ENCODE measurements around the gene MT3. TPM values are rescaled to one million over a fixed set of nuclear protein-coding genes. Genes with fewer than 3 reads are reported as not detected.
A peak's percentile ranks its signal among the peaks of the same experiment; 100 is the strongest.

The MT3 gene
- total RNA-seq, 1 donor from 2014 or later: not detected

DNA sequence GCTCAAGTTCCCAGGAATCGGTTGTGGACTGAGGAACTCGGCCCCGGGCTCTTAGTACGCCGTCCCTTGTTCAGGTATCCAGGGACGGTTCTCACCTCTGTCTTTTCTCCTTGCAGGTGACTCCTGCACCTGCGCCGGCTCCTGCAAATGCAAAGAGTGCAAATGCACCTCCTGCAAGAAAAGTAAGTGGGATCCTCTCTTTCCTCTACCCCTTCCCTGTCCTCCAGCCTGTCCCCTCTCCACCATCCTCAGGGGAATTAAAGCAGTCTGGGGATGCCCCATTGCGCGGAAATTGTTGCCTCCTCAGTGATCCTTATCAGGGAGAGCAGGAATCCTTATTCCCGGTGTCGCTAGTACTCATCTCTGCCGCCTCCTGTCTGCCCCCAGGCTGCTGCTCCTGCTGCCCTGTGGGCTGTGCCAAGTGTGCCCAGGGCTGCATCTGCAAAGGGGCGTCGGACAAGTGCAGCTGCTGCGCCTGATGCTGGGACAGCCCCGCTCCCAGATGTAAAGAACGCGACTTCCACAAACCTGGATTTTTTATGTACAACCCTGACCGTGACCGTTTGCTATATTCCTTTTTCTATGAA is 19.6 kb downstream of the MT3 start:
- H3K9me3 ChIP-seq (ENCODE audit: low read depth): no peaks in the 10 kb centered on the region
- peak overlapping the region; percentile 50 for H3K4me3 ChIP-seq
- peak overlapping the region; percentile 72 for H2AFZ ChIP-seq (replicated peaks)
- H3K27ac ChIP-seq: no peak overlapping the region
- peak; percentile 55 for TF ChIP-seq EZH2phosphoT487 (IDR thresholded peaks at IDR 0.05)
- TF ChIP-seq EZH2 (IDR thresholded peaks at IDR 0.05): peak; percentile 80
- TF ChIP-seq, protein P1, sequence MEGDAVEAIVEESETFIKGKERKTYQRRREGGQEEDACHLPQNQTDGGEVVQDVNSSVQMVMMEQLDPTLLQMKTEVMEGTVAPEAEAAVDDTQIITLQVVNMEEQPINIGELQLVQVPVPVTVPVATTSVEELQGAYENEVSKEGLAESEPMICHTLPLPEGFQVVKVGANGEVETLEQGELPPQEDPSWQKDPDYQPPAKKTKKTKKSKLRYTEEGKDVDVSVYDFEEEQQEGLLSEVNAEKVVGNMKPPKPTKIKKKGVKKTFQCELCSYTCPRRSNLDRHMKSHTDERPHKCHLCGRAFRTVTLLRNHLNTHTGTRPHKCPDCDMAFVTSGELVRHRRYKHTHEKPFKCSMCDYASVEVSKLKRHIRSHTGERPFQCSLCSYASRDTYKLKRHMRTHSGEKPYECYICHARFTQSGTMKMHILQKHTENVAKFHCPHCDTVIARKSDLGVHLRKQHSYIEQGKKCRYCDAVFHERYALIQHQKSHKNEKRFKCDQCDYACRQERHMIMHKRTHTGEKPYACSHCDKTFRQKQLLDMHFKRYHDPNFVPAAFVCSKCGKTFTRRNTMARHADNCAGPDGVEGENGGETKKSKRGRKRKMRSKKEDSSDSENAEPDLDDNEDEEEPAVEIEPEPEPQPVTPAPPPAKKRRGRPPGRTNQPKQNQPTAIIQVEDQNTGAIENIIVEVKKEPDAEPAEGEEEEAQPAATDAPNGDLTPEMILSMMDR (IDR thresholded peaks at IDR 0.05): no peak
- Mint-ChIP-seq H3K36me3 (no peaks in the 10 kb centered on the region), H3K27me3 (ENCODE audit: insufficient read depth, low read depth) (peaks cover 13% of the 10 kb centered on the region), H3K27ac (no peak overlapping the region), H3K4me3 (peak overlapping the region; percentile 89), H3K4me1 (peaks cover 35% of the 10 kb centered on the region), H3K9me3 (no peaks in the 10 kb centered on the region)
- peak overlapping the region; percentile 91 for H3K4me2 ChIP-seq
- H3K4me1 ChIP-seq: peaks cover 18% of the 10 kb centered on the region
- H3K79me2 ChIP-seq (ENCODE audit: low read depth): no peaks in the 10 kb centered on the region
- peaks cover 100% of the 10 kb centered on the region for H3K27me3 ChIP-seq
- peak; percentile 45 for DNase-seq (ENCODE audit: low spot score)
- H3F3A ChIP-seq (ENCODE audit: low read depth): peaks cover 24% of the 10 kb centered on the region
- peaks cover 16% of the 10 kb centered on the region for H4K20me1 ChIP-seq (ENCODE audit: low read depth)
- no peak overlapping the region for H3K9ac ChIP-seq
- H3K36me3 ChIP-seq: no peaks in the 10 kb centered on the region

DNA sequence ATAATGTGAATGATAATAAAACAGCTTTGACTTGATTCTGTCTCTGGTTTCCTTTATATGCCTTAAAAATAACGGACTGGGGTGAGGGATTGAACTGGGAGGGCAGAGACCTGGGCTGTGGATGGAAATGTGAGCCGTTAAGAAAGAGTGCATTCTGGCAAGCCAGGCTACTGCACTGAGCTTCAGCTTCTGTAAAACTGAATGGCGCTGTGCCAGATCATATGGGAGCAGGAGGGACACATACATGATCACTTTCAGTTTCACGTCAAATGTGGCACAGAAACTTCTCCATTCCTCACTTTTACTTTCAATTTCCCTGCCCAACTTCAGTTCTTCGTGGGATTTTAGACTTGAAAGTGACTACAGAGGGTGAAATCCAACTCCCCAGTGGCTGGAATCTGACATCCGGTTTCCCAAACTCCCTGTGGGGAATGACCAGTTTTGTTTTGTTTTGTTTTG is 20.2 kb downstream of the MT3 start:
- DNase-seq (ENCODE audit: low spot score): peak; percentile 29
- TF ChIP-seq, protein P1 (IDR thresholded peaks at IDR 0.05): no peak
- TF ChIP-seq EZH2phosphoT487 (IDR thresholded peaks at IDR 0.05) (no peak), EZH2 (IDR thresholded peaks at IDR 0.05) (peak; percentile 64)
- Histone ChIP-seq H3K9me3 (ENCODE audit: low read depth) (no peaks in the 10 kb centered on the region), H3K4me1 (peaks cover 18% of the 10 kb centered on the region), H3K27me3 (peaks cover 100% of the 10 kb centered on the region), H4K20me1 (ENCODE audit: low read depth) (peaks cover 16% of the 10 kb centered on the region), H3K9ac (no peak overlapping the region), H3K36me3 (no peaks in the 10 kb centered on the region), H3K4me3 (peak overlapping the region; percentile 50), H3K4me2 (peak overlapping the region; percentile 91), H3K79me2 (ENCODE audit: low read depth) (no peaks in the 10 kb centered on the region), H3F3A (ENCODE audit: low read depth) (peaks cover 24% of the 10 kb centered on the region), H2AFZ (replicated peaks) (no peak overlapping the region), H3K27ac (no peak overlapping the region)
- H3K9me3 Mint-ChIP-seq: no peaks in the 10 kb centered on the region
- peak overlapping the region; percentile 89 for H3K4me3 Mint-ChIP-seq
- no peaks in the 10 kb centered on the region for H3K36me3 Mint-ChIP-seq
- peaks cover 13% of the 10 kb centered on the region for H3K27me3 Mint-ChIP-seq (ENCODE audit: insufficient read depth, low read depth)
- H3K27ac Mint-ChIP-seq: no peak overlapping the region
- H3K4me1 Mint-ChIP-seq: peaks cover 35% of the 10 kb centered on the region

DNA sequence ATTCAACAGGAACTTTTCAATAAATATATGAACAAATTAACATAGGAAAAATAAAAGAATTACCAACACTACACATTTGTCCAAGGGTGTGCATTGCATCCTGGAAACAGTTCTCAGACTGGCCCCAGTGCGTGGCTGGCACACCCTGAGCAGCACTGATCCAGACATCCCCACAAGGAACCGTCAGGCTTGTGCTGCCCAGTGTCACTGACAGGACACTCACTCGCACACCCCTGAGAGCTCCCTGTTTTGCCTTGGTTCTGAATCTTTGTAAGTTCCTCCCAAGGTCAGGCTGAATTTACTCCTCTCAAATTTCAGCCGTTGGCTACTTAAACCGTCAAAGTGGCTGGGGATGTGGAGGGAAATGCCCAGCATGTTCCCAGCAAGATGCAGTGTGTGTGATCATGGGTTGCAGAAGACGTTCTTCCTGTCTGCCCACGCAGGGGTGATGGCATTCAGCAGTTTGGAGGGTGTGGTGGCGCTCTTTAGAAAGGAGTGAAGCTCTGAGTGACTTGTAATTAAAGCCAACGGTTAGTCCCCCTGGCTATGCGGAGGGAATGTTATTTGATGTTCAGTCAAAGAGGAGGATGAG is 20.8 kb downstream of the MT3 start:
- Mint-ChIP-seq H3K27ac (no peak overlapping the region), H3K4me3 (peak overlapping the region; percentile 89), H3K4me1 (peaks cover 35% of the 10 kb centered on the region), H3K27me3 (ENCODE audit: insufficient read depth, low read depth) (peaks cover 16% of the 10 kb centered on the region), H3K36me3 (no peaks in the 10 kb centered on the region), H3K9me3 (no peaks in the 10 kb centered on the region)
- no peak for DNase-seq (ENCODE audit: low spot score)
- H3K27ac ChIP-seq: no peak overlapping the region
- no peaks in the 10 kb centered on the region for H3K36me3 ChIP-seq
- peaks cover 100% of the 10 kb centered on the region for H3K27me3 ChIP-seq
- no peak overlapping the region for H3K4me3 ChIP-seq
- peaks cover 24% of the 10 kb centered on the region for H3F3A ChIP-seq (ENCODE audit: low read depth)
- no peak overlapping the region for H2AFZ ChIP-seq (replicated peaks)
- H3K4me1 ChIP-seq: peaks cover 18% of the 10 kb centered on the region
- TF ChIP-seq EZH2phosphoT487 (IDR thresholded peaks at IDR 0.05) (no peak), EZH2 (IDR thresholded peaks at IDR 0.05) (no peak)
- TF ChIP-seq, protein P1 (IDR thresholded peaks at IDR 0.05): no peak
- no peaks in the 10 kb centered on the region for H3K9me3 ChIP-seq (ENCODE audit: low read depth)
- no peak overlapping the region for H3K9ac ChIP-seq
- peaks cover 16% of the 10 kb centered on the region for H4K20me1 ChIP-seq (ENCODE audit: low read depth)
- H3K4me2 ChIP-seq: no peak overlapping the region
- H3K79me2 ChIP-seq (ENCODE audit: low read depth): no peaks in the 10 kb centered on the region

Measured in neural progenitor cell (in vitro differentiated cells).